Measurements from ENCODE around the gene WDFY4. TPM values are rescaled to one million over a fixed set of nuclear protein-coding genes. Genes with fewer than 3 reads are reported as not detected.

WDFY4 gene
- polyA plus RNA-seq, 2 of the 4 experiments (the other 2 are of a cell fraction) = not detected

GRCh38 chr10:48951707-48952106, 267.0 kb downstream of the WDFY4 start:
- Histone ChIP-seq H3K4me1 (no peaks in the 10 kb centered on the region), H3K4me2 (no peak overlapping the region), H3K27ac (no peak overlapping the region), H3K4me3 (no peak overlapping the region), H3K9me3 (no peaks in the 10 kb centered on the region)
- POLR2A ChIA-PET = no interaction called here
- ATAC-seq (no peak), DNase-seq (ENCODE audit: low read depth in 1 of 2, low spot score in 1 of 2) (no peak), FAIRE-seq (no peak)
- WGBS (ENCODE audit: missing lambda C conversion rate) = 40% methylated on average over 6 of the region's 7 CpGs
- TF ChIP-seq POLR2AphosphoS2 (conservative IDR thresholded peaks at IDR 0.05; ENCODE audit: low read length) (no peak), NR3C1 (IDR thresholded peaks at IDR 0.05) (no peak), MAFK (IDR thresholded peaks at IDR 0.05; ENCODE audit: partially characterized antibody) (no peak), NFE2L2 (conservative IDR thresholded peaks at IDR 0.05; ENCODE audit: low read length) (no peak), ZNF302 (CRISPR knock-in tag; IDR thresholded peaks at IDR 0.05) (no peak), TP53 (CRISPR knock-in tag; IDR thresholded peaks at IDR 0.05) (no peak), HOXB13 (CRISPR knock-in tag; IDR thresholded peaks at IDR 0.05; ENCODE audit: low read depth) (no peak), CBX8 (IDR thresholded peaks at IDR 0.05) (no peak), BHLHE40 (IDR thresholded peaks at IDR 0.05; ENCODE audit: low read depth, low read length) (no peak), GATA3 (IDR thresholded peaks at IDR 0.05; ENCODE audit: borderline replicate concordance) (no peak)
- TF ChIP-seq, protein P1, sequence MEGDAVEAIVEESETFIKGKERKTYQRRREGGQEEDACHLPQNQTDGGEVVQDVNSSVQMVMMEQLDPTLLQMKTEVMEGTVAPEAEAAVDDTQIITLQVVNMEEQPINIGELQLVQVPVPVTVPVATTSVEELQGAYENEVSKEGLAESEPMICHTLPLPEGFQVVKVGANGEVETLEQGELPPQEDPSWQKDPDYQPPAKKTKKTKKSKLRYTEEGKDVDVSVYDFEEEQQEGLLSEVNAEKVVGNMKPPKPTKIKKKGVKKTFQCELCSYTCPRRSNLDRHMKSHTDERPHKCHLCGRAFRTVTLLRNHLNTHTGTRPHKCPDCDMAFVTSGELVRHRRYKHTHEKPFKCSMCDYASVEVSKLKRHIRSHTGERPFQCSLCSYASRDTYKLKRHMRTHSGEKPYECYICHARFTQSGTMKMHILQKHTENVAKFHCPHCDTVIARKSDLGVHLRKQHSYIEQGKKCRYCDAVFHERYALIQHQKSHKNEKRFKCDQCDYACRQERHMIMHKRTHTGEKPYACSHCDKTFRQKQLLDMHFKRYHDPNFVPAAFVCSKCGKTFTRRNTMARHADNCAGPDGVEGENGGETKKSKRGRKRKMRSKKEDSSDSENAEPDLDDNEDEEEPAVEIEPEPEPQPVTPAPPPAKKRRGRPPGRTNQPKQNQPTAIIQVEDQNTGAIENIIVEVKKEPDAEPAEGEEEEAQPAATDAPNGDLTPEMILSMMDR (IDR thresholded peaks at IDR 0.05) = no peak
- TF ChIP-seq, protein P2, sequence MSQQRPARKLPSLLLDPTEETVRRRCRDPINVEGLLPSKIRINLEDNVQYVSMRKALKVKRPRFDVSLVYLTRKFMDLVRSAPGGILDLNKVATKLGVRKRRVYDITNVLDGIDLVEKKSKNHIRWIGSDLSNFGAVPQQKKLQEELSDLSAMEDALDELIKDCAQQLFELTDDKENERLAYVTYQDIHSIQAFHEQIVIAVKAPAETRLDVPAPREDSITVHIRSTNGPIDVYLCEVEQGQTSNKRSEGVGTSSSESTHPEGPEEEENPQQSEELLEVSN (IDR thresholded peaks at IDR 0.05; ENCODE audit: borderline replicate concordance, low read depth) = no peak
- TF ChIP-seq, protein P3, sequence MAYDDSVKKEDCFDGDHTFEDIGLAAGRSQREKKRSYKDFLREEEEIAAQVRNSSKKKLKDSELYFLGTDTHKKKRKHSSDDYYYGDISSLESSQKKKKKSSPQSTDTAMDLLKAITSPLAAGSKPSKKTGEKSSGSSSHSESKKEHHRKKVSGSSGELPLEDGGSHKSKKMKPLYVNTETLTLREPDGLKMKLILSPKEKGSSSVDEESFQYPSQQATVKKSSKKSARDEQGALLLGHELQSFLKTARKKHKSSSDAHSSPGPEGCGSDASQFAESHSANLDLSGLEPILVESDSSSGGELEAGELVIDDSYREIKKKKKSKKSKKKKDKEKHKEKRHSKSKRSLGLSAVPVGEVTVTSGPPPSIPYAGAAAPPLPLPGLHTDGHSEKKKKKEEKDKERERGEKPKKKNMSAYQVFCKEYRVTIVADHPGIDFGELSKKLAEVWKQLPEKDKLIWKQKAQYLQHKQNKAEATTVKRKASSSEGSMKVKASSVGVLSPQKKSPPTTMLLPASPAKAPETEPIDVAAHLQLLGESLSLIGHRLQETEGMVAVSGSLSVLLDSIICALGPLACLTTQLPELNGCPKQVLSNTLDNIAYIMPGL (CRISPR knock-in tag; IDR thresholded peaks at IDR 0.05; ENCODE audit: borderline replicate concordance) = no peak
- CTCF ChIA-PET = no interaction called here

GRCh38 chr10:48957361-48958151, 272.9 kb downstream of the WDFY4 start:
- H3K4me3 ChIP-seq = no peak overlapping the region
- DNase-seq (ENCODE audit: low read depth in 1 of 2, low spot score in 1 of 2) (no peak), ATAC-seq (no peak), FAIRE-seq (no peak)
- no peaks in the 10 kb centered on the region for H3K9me3 ChIP-seq
- TF ChIP-seq ESRRA (IDR thresholded peaks at IDR 0.05; ENCODE audit: borderline replicate concordance, low read length) (no peak), KDM5A (IDR thresholded peaks at IDR 0.05) (no peak), BHLHE40 (IDR thresholded peaks at IDR 0.05; ENCODE audit: low read depth, low read length) (no peak), CBX2 (IDR thresholded peaks at IDR 0.05; ENCODE audit: borderline replicate concordance, low read depth) (no peak), ZC3H11A (IDR thresholded peaks at IDR 0.05) (no peak), ZFP36 (IDR thresholded peaks at IDR 0.05; ENCODE audit: borderline replicate concordance, partially characterized antibody) (no peak)
- TF ChIP-seq, protein P2 (IDR thresholded peaks at IDR 0.05; ENCODE audit: borderline replicate concordance, low read depth) = no peak
- TF ChIP-seq, protein P4, sequence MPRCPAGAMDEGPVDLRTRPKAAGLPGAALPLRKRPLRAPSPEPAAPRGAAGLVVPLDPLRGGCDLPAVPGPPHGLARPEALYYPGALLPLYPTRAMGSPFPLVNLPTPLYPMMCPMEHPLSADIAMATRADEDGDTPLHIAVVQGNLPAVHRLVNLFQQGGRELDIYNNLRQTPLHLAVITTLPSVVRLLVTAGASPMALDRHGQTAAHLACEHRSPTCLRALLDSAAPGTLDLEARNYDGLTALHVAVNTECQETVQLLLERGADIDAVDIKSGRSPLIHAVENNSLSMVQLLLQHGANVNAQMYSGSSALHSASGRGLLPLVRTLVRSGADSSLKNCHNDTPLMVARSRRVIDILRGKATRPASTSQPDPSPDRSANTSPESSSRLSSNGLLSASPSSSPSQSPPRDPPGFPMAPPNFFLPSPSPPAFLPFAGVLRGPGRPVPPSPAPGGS (IDR thresholded peaks at IDR 0.05) = no peak
- no peak overlapping the region for H3K4me2 ChIP-seq
- no peaks in the 10 kb centered on the region for H3K4me1 ChIP-seq
- POLR2A ChIA-PET = no interaction called here
- CTCF ChIA-PET = interaction anchor here (1.4 kb wide), 1 partner anchor 12 kb away, joined by 4 read pairs; no protein-coding TSS in a partner anchor
- WGBS (ENCODE audit: missing lambda C conversion rate) = 48% methylated on average over 16 of the region's 16 CpGs
- H3K27ac ChIP-seq = no peak overlapping the region
